HG02798 (cell line): Measurements from ENCODE around the gene MAPKAPK5.
A peak's percentile ranks its signal among the peaks of the same experiment; 100 is the strongest.
"Not testable (repeated sequence)": the region's sequence is repeated elsewhere in the genome, so short reads cannot be mapped to it uniquely, and the experiment has no call there.

Experiments used
- ATAC-seq: cut with Tn5 transposase; IDR thresholded peaks from one replicate; pipeline ENCODE4 v1.9.1; 2021; ENCODE audit warnings: mild to moderate bottlenecking; ENCODE audit not compliant: unreplicated experiment, poor library complexity

MAPKAPK5 gene, protein sequence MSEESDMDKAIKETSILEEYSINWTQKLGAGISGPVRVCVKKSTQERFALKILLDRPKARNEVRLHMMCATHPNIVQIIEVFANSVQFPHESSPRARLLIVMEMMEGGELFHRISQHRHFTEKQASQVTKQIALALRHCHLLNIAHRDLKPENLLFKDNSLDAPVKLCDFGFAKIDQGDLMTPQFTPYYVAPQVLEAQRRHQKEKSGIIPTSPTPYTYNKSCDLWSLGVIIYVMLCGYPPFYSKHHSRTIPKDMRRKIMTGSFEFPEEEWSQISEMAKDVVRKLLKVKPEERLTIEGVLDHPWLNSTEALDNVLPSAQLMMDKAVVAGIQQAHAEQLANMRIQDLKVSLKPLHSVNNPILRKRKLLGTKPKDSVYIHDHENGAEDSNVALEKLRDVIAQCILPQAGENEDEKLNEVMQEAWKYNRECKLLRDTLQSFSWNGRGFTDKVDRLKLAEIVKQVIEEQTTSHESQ

DNA sequence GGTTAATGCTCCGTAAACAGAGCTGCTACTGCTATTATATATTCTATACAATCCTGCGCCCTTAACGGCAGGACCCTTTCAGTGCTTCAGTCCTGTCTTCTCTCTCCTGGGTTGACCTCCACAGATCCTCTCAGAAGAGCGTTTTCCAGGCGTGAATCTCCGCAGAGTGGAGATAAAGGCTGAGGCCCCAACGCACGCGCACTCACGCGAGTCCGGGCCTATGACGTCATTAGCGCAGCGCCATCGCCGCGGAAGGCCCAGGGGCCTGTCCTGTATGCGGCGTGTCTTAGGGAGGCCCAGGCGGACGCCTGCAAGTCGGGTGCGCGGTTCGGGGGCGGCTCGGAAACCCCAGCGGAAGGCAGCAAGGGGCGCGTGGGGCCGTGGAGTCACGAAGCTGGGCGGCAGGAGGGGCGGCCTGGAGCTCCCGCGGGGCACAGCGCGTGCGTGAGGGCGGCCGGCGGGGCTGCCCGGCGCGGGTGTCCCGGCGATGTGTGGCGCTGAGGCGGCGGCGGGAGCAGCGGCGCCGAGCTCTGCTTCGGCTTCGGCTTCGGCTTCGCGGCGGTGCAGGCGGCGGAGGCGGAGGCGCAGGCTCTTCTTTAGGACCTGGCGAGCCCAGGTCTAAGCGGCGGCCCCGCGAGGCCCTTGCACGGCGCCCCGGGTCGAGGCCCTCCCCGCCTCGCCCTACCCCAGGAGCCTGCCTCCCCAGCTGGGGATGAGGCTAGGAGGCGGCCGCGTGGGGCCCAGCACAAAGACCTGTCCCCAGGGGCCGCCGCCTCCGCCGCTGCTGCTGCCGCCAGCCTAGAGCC, at the start of gene MAPKAPK5:
Gene MAPKAPK5 (plus strand): TSS at position 479 of the 806 bp plus-strand sequence. CDS start 506 bp downstream, outside the sequence.
- peak; percentile 83 for ATAC-seq

DNA sequence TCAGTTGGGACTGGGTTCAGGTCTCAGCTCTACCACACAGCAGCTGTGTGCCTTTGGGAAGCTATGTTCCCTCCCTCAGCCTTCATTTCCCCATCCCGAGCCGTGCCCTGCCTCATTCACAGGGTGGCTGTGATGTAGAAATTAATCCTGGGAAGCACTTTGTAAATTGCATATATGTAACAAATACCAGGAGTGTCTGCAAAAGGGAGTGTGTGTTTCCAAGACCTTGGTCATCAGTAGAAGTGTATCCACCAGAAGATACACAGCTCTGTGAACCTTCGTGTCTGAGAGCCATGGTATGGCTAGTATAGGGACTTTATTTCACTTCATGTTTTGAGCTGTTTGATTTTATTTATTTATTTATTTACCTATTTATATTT, 49.2 kb upstream of the MAPKAPK5 start:
- no peak for ATAC-seq

DNA sequence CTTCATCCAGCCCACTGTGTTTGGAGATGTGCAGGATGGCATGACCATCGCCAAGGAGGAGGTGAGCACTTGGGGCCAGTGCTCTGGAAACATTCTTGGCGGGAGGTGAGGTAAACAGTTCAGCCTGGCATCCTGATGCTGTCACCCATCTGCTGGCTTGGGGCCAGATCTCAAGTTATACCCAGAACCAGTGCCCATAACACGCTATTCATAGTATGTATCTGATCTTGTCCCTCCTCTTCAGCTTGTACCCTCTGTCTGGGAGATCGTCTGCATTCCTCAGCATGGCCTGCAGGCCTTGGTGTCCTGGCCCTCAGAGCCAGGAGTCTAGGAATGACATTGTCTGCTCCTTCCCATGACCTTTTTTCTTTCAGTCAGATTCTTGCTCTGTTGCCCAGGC, 43.8 kb upstream of the MAPKAPK5 start:
- no peak for ATAC-seq

DNA sequence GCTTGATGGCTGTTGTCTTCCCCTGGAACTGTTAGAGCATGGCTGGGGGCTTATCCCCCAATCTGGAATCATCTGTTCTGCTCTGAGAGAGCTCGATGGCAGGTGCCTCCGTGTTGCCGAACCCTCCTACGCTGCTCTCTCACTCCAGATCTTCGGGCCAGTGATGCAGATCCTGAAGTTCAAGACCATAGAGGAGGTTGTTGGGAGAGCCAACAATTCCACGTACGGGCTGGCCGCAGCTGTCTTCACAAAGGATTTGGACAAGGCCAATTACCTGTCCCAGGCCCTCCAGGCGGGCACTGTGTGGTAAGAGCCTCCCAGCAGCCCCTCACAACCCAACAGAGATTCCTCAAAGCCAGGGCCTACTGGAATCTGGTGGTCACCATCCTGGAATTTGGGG, 42.3 kb upstream of the MAPKAPK5 start:
- no peak for ATAC-seq

DNA sequence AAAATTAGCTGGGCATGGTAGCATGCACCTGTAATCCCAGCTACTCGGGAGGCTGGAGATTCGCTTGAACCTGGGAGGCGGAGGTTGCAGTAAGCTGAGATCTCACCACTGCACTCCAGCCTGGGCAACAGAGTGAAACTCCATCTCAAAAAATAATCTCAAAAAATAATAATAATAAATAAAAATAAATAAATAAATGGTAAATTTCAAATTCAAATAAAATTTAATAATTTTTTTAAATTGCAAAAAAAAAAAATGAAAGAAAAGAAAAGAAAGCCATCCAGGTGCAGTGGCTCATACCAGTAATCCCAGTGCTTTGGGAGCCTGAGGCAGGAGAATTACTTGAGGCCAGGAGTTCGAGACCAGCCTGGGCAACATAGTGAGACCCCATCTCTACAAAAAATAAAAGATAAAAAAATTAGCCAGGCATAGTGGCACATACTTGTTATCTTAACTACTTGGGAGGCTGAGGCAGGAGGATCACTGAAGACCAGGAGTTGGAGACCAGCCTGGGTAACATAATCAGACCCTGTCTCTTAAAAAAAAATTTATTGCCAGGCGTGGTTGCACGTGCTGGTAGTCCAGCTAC, 38.9 kb upstream of the MAPKAPK5 start:
- ATAC-seq, result no peak

DNA sequence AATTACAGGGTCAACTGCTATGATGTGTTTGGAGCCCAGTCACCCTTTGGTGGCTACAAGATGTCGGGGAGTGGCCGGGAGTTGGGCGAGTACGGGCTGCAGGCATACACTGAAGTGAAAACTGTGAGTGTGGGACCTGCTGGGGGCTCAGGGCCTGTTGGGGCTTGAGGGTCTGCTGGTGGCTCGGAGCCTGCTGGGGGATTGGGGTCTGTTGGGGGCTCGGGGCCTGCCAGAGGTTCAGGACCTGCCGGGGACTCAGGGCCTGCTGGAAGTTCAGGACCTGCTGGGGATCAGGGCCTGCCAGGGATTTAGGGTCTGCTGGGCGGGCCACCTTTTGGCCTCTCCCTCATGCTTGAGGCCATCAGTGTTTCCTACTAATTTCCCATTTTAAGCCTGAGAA, 38.2 kb upstream of the MAPKAPK5 start:
- no peak for ATAC-seq

DNA sequence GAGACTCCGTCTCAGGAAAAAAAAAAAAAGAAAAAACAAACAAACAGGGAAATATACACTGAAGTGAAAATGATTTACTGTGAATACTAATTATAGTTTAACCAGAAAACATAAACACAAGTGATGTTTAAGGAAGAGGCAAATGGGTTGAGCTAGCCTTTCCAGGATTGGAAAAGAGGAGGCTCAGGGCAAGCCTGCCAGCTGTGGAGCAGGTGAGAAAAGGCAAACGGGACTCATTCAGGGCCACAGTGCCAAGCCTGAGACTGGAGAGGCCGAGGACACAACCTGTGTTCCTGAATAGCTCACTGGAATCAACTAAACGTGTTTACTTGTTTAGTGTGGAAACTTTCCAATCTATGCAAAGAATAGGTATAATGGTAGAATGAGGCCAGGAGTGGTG, 35.7 kb upstream of the MAPKAPK5 start:
- no peak for ATAC-seq

DNA sequence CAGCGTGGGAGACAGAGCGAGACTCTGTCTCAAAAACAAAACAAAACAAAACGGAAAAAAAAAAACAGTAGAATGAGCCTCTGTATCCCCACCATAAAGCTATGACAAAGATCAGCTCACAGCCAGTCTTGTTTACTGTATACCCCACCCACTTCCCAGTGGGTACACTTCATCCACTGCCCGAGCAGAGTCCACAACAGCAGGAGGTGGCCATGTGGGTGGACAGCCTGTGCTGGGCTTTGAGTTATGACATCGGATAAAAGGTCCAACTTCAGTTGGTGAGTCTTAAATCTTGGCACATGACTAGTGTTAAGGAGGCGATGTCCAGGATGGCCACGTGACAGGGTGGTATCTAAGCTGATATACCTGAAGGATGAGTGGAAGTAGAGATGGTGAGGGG, 34.8 kb upstream of the MAPKAPK5 start:
- ATAC-seq, result no peak

DNA sequence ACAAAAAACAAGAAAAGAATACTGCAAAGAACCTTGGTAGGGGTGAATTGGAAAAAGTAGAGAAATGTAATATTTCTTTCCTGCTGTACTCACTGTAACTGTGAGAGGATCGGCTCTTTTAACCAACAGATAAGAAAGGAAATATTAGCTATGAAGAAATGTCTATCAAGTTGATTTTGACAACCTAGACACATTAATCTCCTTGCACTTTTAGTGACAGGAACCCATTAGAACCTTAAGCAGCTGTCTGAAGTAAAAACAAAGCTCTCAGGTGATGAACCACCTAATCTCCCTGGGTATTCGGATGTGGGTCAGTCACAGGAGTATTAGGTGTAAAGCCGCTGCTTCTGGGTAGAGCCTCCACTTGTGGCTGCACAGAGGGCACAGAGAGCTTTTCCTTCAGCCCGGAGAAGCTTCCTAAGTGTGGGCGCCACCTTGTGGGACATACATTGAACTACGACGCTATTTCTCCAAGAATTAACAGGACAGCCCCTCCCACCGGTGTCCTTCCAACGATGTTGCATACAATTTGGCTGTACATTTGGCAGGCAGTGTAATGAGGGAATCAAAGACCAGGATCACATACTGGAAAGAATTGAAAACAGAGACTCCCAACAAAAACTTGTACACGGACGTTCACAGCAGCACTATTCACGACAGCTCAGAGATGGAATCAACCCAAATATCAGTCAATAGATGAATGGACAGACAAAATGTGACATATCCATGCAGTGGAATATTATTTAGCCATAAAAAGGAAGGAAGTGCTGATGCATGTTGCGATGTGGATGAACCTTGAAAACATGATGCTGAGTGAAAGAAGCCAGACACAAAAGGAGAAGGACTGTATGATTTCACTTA, 28.9 kb upstream of the MAPKAPK5 start:
- peak; percentile 72 for ATAC-seq

DNA sequence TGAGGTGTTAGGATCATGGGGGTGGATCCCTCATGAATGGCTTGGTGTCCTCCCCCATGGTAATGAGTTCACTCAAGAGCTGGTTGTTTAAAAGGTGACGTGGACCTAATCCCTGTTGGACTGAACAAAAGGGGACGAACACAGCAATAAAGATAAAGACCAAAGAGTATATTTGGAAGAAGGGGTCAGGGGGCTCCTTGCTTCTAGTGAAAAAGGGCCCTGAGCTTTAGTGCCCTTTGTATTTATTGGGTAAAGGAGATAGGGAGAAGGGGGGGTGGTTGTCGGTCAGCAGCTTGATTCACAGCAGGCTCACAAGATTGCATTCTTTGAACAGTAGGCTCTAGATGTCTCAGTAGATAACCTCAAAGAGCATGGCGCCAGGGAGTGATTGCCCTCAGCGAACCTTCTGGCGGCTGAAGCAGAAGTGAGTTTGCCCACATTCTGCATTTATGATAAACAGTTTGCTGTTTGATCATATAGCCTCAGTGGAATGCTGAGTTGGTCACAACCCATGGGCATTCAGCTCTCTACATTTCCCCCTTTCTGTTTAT, 25.9 kb upstream of the MAPKAPK5 start:
- no peak for ATAC-seq

DNA sequence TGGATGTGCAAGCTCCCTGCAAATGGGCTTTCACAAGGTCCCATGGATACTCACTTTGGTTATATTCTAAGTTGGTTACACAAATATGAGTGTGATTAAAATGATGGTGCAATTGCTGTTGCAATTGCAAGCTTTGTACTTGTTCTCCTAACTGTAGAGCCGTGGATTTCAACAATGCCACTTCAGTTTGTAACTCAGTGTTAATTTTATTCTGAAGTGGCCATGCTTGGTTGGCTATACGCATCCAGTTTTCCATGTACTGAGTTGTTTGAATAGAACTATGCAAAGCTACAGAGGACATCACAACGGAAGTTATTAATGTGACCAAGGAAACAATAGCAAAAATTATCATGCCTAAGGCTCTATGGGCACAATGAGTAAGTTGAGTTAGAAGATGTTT, 25.1 kb upstream of the MAPKAPK5 start:
- not testable (repeated sequence) for ATAC-seq

DNA sequence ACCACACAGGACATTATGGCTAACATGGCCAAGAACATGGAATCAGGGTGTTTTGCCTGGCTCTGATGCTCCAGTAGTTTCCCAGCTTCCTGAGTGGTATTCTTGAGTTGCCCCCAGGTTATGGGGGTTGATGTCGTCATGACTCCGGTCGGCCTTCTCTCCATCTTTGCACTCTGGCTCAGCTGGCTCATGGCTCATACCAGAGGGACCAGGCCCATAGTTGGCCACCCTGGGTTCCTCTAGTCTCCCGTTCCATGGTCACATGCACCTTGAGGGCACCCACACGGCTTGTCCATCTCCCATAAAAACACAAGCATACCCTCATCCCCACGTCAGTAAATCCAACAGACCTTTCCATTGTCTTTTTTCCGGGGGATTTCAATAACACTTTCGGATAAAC, 23.7 kb upstream of the MAPKAPK5 start:
- ATAC-seq, result no peak

DNA sequence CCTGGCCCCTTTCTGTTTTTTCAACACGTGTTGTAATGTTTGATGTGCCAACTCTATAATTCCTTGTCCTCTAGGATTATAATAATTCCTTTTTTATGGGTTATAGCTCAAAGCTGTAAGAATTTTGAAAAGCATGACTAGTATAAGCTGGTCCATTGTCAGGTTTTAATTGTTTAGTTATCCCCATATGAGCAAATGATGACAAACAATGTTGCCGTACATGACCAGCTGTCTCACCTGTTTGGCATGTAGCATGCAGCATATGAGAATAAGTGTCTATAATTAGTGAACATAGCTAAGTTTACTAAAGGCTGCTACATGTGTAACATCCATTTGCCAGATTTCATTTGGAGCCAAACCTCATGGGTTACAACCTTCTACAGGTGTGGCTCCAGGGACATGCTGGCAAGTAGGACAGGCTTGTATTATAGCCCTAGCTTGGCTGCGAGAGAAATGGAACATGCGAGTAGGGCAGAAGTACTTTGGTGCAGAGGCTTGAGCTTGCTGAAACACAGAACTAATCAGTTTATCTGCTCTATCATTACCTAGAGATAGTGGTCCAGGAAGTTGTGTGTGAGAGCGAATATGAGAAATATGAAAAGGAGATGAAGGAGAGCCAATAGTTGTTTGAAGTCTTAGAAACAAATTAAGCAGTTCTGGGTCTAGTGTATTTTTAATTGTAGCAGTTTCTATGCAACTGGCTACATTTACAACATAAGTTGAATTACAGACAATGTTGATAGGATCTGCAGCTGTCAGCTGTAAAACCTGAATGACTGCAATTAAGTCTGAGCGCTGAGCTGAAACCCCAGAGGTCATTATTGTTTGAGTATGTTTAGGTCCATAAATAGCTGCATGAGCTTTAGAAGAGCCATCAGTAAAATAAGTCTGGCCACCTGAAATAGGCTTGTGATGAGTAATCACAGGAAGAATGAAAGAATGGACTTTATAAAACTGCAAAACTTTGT, 22.6 kb upstream of the MAPKAPK5 start:
- ATAC-seq, result no peak

DNA sequence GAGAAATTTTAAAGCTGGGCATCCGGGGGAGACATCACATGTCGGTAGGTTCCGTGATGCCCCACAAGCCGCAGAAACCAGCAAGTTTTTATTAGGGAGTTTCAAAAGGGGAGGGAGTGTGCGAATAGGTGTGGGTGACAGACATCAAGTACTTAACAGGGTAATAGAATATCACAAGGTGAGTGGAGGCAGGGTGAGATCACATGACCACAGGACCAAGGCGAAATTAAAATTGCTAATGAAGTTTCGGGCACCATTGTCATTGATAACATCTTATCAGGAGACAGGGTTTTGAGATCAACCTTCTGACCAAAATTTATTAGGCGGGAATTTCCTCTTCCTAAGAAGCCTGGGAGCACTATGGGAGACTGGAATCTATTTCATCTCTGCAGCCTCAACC, 21.2 kb upstream of the MAPKAPK5 start:
- ATAC-seq, result not testable (repeated sequence)

DNA sequence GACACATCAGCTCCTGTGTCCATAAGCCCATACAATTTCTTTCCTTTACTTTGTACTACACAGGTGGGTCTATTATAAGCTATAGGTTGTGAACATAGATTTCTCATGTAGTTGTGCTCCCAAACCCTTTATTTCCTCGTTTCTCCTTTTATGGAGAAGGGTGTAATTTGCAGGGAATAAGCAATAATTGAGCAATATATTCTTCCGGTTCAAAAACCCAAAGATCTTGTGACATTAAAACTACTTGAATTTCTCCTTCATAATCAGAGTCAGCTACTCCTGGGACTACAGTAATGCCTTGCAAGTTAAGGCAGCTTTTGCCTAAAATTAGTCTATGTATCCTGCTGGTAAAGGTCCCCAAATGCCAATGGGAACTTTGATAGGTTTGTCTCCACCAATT, 19.1 kb upstream of the MAPKAPK5 start:
- ATAC-seq, result no peak

DNA sequence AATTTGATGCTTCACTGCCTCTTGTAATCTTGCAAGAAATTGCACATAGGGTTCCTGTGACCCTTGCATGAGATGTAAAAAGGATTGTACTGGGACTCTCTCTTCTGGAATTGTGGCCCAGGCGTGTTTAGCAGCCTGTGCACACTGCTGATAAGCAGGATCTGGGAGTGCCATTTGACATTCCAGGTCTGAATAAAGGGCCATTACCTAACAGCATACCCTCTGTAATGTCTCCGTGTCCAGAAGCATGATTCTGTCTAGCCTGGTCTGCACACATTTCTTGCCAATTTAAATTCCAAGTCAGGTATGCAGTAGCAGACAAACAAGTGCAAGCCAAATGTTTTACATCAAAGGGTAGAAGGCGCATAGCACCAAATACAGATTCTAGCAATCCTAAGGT, 18.1 kb upstream of the MAPKAPK5 start:
- ATAC-seq, result no peak

DNA sequence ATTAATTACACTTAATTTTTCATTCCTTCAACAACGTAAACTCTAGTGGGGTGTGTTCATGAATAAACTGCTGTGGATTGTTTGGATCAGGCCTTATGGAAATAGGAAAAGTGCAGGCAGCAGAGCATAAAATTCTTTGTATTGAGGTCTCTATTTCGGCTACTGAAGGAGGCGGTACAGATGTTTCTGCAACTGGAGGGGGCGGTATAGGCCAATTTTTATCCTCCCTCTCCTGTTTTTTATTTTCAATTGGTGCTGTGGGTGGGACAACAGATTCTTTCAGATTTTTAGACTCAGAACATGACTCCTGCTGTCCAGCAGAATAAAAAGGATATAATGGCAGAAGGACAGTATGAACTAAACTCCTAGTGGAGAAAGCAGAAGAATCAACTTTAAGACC, 17.7 kb upstream of the MAPKAPK5 start:
- ATAC-seq, result not testable (repeated sequence)

DNA sequence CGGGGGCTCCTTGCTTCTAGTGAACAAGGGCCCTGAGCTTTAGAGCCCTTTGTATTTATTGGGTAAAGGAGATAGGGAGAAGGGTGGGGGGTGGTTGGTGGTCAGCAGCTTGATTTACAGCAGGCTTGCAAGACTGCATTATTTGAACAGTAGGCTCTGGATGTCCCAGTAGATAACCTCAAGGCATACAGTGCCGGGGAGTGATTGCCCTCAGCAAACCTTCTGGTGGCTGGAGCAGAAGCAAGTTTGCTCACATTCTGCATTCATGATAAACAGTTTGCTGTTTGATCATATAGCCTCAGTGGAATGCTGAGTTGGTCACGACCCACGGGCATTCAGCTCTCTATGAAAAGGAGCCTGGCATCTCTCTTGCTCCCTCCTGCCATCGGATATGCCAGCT, 16.5 kb upstream of the MAPKAPK5 start:
- ATAC-seq, result no peak

DNA sequence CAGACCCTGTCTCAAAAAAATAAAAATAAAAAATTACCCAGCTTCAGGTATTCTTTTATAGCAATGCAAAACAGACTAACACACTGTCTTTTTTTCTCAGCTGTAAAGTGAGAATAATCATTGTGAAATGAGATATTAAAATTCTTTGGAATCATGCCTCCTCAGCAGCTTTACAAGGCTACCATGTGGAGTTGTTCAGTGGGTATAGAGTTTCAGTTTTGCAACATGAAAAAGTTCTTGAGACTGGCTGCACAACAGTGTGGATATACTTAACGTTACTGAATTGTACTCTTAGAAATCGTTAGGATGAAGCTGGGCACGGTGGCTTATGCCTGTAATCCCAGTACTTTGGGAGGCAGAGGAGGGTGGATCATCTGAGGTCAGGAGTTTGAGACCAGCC, 15.7 kb upstream of the MAPKAPK5 start:
- ATAC-seq, result no peak
